SK-N-MC (cell line): ENCODE measurements around the gene MMEL1.

ENCODE experiments used
- DNase-seq: peaks from one replicate; pipeline ENCODE4 v3.0.0-alpha.2; 2011; ENCODE audit warnings: low read depth, low spot score
- H3K27ac ChIP-seq: fragments of 200-600 bp; sonication (generic); 2 replicates; pipeline ENCODE4 v1.5.1; 2016; ENCODE audit warnings: mixed run types
- H3K36me3 ChIP-seq: fragments of 200-600 bp; sonication (generic); 2 replicates; pipeline ENCODE4 v1.6.1; 2017; ENCODE audit warnings: antibody characterized with exemption, low read length, mixed read lengths; ENCODE audit not compliant: insufficient read depth
- H3K4me3 ChIP-seq: fragments of 200-600 bp; sonication (generic); 2 replicates; pipeline ENCODE4 v1.5.1; 2016
- H3K9ac ChIP-seq: fragments of 200-600 bp; sonication (generic); 2 replicates; pipeline ENCODE4 v1.8.0; 2017; ENCODE audit warnings: mixed run types, mixed read lengths; ENCODE audit not compliant: insufficient read length
- H3K9me3 ChIP-seq: fragments of 200-600 bp; sonication (generic); 2 replicates; pipeline ENCODE4 v1.6.1; 2017; ENCODE audit warnings: low read depth, mild to moderate bottlenecking, antibody characterized with exemption, low read length, moderate library complexity, mixed read lengths
- EZH2 ChIP-seq: fragments of 200-600 bp; sonication (generic); IDR thresholded peaks from one replicate; pipeline ENCODE4 v1.6.1; 2017; ENCODE audit warnings: antibody characterized with exemption
- FOXP2 ChIP-seq: optimal IDR thresholded peaks from 2 replicates; pipeline ENCODE3; 2011; ENCODE audit warnings: mild to moderate bottlenecking, moderate library complexity; ENCODE audit not compliant: insufficient read depth; ENCODE audit errors: extremely low read length, control extremely low read depth
- POLR2AphosphoS5 ChIP-seq: IDR thresholded peaks from 2 replicates; pipeline ENCODE4 v1.6.1; 2012; ENCODE audit warnings: mild to moderate bottlenecking, low read depth, low read length, borderline replicate concordance

Gene MMEL1

DNA sequence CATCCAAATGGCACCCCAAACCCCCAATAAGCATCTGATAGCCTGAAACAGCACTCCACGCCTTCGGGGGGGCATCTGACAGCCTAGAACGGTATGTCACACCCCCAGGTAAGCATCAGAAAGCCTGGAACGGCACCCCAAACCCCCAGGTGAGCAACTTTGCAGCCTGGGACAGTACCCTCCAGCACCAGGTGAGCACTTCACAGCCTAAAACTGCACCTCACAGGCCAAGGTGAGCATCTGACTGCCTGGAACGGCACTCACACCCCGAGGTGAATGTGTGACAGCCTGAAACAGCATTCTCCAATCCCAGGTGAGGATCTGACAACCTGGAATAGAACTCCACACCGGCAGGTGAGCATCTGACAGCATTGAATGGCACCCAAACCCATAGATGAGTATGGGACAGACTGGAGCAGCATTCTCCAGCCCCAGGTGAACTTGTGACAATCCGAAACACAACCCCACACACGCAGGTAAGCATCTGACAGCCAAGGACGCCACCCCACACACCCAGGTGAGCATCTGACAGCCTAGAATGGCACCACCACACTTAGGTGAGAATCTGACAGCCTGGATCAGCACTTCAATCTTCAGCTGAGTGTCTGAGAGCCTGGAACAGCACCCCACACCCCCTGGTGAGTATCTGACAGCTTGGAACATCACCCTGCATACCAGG, 18.3 kb upstream of the MMEL1 start:
- Histone ChIP-seq H3K27ac (no peak overlapping the region), H3K9me3 (peaks cover 5% of the 10 kb centered on the region; the same call in 1 of the 2 replicates), H3K36me3 (no peaks in the 10 kb centered on the region), H3K4me3 (no peak overlapping the region), H3K9ac (no peak overlapping the region)
- DNase-seq: no peak
- TF ChIP-seq EZH2 (no peak), FOXP2 (no peak), POLR2AphosphoS5 (no peak)

DNA sequence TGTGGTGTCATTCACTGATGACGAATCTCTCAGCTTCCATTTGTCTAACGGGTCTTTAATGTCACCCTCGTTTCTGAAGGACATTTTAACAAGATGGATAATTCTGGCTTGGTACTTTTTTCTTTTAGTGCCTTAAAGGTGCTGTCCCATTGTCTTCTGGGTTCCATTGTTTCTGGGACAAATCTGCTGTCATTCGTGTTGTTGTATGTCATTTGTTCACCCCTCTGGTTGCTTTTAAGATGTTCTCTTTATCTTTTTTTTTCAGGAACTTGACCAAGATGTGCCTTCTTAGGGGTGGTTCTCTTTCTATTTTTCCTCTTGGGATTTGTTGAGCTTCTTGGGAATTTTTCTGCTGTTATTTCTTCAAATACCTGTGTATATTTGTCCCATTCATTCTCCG, 14.0 kb upstream of the MMEL1 start:
- TF ChIP-seq FOXP2: no peak
- TF ChIP-seq EZH2: no peak
- TF ChIP-seq POLR2AphosphoS5: no peak
- DNase-seq: no peak

GRCh38 chr1:2645776-2646175, 13.0 kb upstream of the MMEL1 start:
- Histone ChIP-seq H3K9ac (no peak overlapping the region), H3K9me3 (peaks cover 5% of the 10 kb centered on the region; the same call in 1 of the 2 replicates), H3K27ac (no peak overlapping the region), H3K36me3 (no peaks in the 10 kb centered on the region), H3K4me3 (no peak overlapping the region)
- DNase-seq: no peak
- TF ChIP-seq POLR2AphosphoS5 (no peak), FOXP2 (no peak), EZH2 (no peak)

More for the DNA sequence above, 14.0 kb upstream of the MMEL1 start:
- Histone ChIP-seq H3K4me3 (no peak overlapping the region), H3K27ac (no peak overlapping the region), H3K9ac (no peak overlapping the region), H3K36me3 (no peaks in the 10 kb centered on the region), H3K9me3 (peaks cover 5% of the 10 kb centered on the region; the same call in 1 of the 2 replicates)

- TF ChIP-seq POLR2AphosphoS5: no peak
- TF ChIP-seq EZH2: no peak
- no peak for TF ChIP-seq FOXP2
- Histone ChIP-seq H3K4me3 (no peak overlapping the region), H3K36me3 (no peaks in the 10 kb centered on the region), H3K27ac (no peak overlapping the region), H3K9ac (no peak overlapping the region), H3K9me3 (peaks cover 5% of the 10 kb centered on the region; the same call in 1 of the 2 replicates)
- no peak for DNase-seq
These were observed 12.3 kb upstream of the MMEL1 start for GRCh38 chr1:2645143-2645542.

DNA sequence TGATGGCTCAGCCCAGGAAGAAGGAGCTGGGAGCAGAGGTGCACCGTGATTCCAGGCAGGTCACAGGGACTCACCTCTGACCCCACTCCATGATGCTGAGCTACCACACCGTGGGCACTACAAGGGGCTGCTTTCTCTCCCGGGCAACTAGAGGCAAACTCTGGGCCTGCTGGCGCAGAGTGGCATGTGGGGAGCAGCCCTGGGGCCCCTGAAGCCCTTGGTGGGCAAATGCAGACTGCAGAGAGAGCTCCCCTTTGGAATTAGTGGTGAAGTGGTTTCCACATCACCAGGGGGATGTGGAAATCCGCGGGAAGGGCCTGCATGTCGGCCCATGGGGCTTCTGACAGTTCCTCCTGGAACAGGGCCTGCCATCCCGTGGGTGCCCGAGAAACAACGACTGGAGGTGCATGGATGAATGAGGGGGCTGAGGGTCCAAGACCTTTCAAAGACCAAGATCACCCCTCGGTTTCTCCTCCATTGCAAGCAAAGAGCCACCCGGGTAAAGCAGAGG, 11.8 kb upstream of the MMEL1 start:
- Histone ChIP-seq H3K9ac (no peak overlapping the region), H3K9me3 (peaks cover 5% of the 10 kb centered on the region; the same call in 1 of the 2 replicates), H3K4me3 (no peak overlapping the region), H3K27ac (no peak overlapping the region), H3K36me3 (no peaks in the 10 kb centered on the region)
- DNase-seq: no peak
- no peak for TF ChIP-seq EZH2
- TF ChIP-seq FOXP2: no peak
- TF ChIP-seq POLR2AphosphoS5: no peak

DNA sequence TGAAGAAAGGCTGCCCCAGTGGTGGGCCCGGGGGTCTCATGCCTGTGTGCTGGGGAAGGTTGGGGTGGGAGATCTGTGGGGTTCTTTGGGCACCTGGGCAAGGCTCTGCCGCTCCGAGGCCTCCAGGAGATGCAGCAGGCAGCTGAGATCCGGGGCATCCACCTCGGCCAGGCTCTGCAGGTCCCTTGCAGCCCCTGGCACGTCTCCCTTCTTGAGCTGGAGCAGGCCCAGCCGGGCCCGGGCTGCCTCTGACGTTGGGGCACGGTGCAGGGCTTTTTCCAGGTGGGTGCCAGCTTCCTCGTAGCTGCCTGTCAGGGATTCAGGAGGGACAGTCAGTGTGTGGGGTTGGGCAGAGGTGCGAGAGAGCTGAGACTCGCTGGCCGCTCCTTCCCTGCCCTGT, 11.4 kb upstream of the MMEL1 start:
- H3K36me3 ChIP-seq: no peaks in the 10 kb centered on the region
- TF ChIP-seq POLR2AphosphoS5 (no peak), FOXP2 (no peak), EZH2 (no peak)
- peaks cover 5% of the 10 kb centered on the region; the same call in 1 of the 2 replicates for H3K9me3 ChIP-seq
- no peak overlapping the region for H3K9ac ChIP-seq
- H3K27ac ChIP-seq: no peak overlapping the region
- DNase-seq: no peak
- no peak overlapping the region for H3K4me3 ChIP-seq

- H3K4me3 ChIP-seq: peak overlapping the region; percentile 96
- H3K36me3 ChIP-seq: no peaks in the 10 kb centered on the region
- DNase-seq: no peak
- no peak overlapping the region for H3K9ac ChIP-seq
- TF ChIP-seq EZH2 (no peak), FOXP2 (no peak), POLR2AphosphoS5 (no peak)
- H3K9me3 ChIP-seq: peaks cover 5% of the 10 kb centered on the region; the same call in 1 of the 2 replicates
- no peak overlapping the region for H3K27ac ChIP-seq
These were observed 10.7 kb upstream of the MMEL1 start for GRCh38 chr1:2643414-2644077.

GRCh38 chr1:2642560-2643413, 10.0 kb upstream of the MMEL1 start:
- Histone ChIP-seq H3K4me3 (peak overlapping the region; percentile 96), H3K36me3 (no peaks in the 10 kb centered on the region), H3K27ac (0 out of 2 replicates have a peak overlapping the region, but pooled peaks have one; percentile 36), H3K9me3 (peaks cover 5% of the 10 kb centered on the region; the same call in 1 of the 2 replicates), H3K9ac (peak overlapping the region; percentile 93)
- no peak for TF ChIP-seq EZH2
- no peak for TF ChIP-seq FOXP2
- peak; percentile 96 for TF ChIP-seq POLR2AphosphoS5
- DNase-seq: peak; percentile 60

- Histone ChIP-seq H3K4me3 (peak overlapping the region; percentile 96), H3K27ac (no peak overlapping the region), H3K9me3 (peaks cover 5% of the 10 kb centered on the region; the same call in 1 of the 2 replicates), H3K9ac (peak overlapping the region; percentile 93), H3K36me3 (no peaks in the 10 kb centered on the region)
- no peak for DNase-seq
- no peak for TF ChIP-seq EZH2
- no peak for TF ChIP-seq FOXP2
- 0 out of 2 replicates have a peak, but pooled peaks have one; percentile 5 for TF ChIP-seq POLR2AphosphoS5
These were observed 9.3 kb upstream of the MMEL1 start for GRCh38 chr1:2642131-2642559.
